HepG2 (cell line): Measurements from ENCODE around the gene CAPN7. TPM values are rescaled to one million over a fixed set of nuclear protein-coding genes. Genes with fewer than 3 reads are reported as not detected.

Experiments
- ELK4 ChIP-seq: sonication (generic); formaldehyde crosslinking; IDR thresholded peaks from 2 replicates; pipeline ENCODE4 v1.9.0; 2021; ENCODE audit warnings: missing genetic modification reagents, borderline replicate concordance
- ERF ChIP-seq: IDR thresholded peaks from 2 replicates; pipeline ENCODE4 v1.6.1; 2018; ENCODE audit warnings: missing biosample characterization, missing genetic modification reagents
- ETV6 ChIP-seq: sonication (generic); formaldehyde crosslinking; conservative IDR thresholded peaks from 2 replicates; pipeline ENCODE4 v1.4.0; 2020; ENCODE audit warnings: missing genetic modification reagents
- FOSL2 ChIP-seq: sonication (generic); formaldehyde crosslinking; IDR thresholded peaks from 2 replicates; pipeline ENCODE4 v1.4.0; 2020; ENCODE audit warnings: missing genetic modification reagents
- HIVEP1 ChIP-seq: sonication (generic); formaldehyde crosslinking; IDR thresholded peaks from 2 replicates; pipeline ENCODE4 v1.4.0; 2020; ENCODE audit warnings: mild to moderate bottlenecking, missing genetic modification reagents
- IKZF4 ChIP-seq: sonication (generic); formaldehyde crosslinking; IDR thresholded peaks from 2 replicates; pipeline ENCODE4 v1.5.1; 2020; ENCODE audit warnings: borderline replicate concordance, mild to moderate bottlenecking, low read depth, missing genetic modification reagents; ENCODE audit errors: not compliant biosample characterization
- MTERF4 ChIP-seq: sonication (generic); formaldehyde crosslinking; IDR thresholded peaks from 2 replicates; pipeline ENCODE4 v1.8.0; 2023; ENCODE audit warnings: mild to moderate bottlenecking, missing genetic modification reagents
- NRL ChIP-seq: sonication (generic); formaldehyde crosslinking; IDR thresholded peaks from 2 replicates; pipeline ENCODE4 v1.5.0; 2020; ENCODE audit warnings: missing genetic modification reagents, mild to moderate bottlenecking, moderate library complexity, borderline replicate concordance
- PHF20 ChIP-seq: sonication (generic); formaldehyde crosslinking; IDR thresholded peaks from 2 replicates; pipeline ENCODE4 v1.5.0; 2020; ENCODE audit warnings: mild to moderate bottlenecking, missing genetic modification reagents
- RERE ChIP-seq: IDR thresholded peaks from 2 replicates; pipeline ENCODE4 v1.6.1; 2016; ENCODE audit warnings: low read depth, missing genetic modification reagents, missing compliant biosample characterization
- SAP130 ChIP-seq: IDR thresholded peaks from 2 replicates; pipeline ENCODE4 v1.6.1; 2016; ENCODE audit warnings: low read depth
- YEATS2 ChIP-seq: sonication (generic); formaldehyde crosslinking; IDR thresholded peaks from 2 replicates; pipeline ENCODE4 v1.4.0; 2020; ENCODE audit warnings: missing genetic modification reagents, borderline replicate concordance
- ZNF101 ChIP-seq: sonication (generic); formaldehyde crosslinking; IDR thresholded peaks from 2 replicates; pipeline ENCODE4 v1.4.0; 2020; ENCODE audit warnings: mild to moderate bottlenecking, low read depth, missing genetic modification reagents, borderline replicate concordance
- ZNF230 ChIP-seq: sonication (generic); formaldehyde crosslinking; IDR thresholded peaks from 2 replicates; pipeline ENCODE4 v1.4.0; 2020; ENCODE audit warnings: mild to moderate bottlenecking, missing genetic modification reagents
- ZNF761 ChIP-seq: sonication (generic); formaldehyde crosslinking; conservative IDR thresholded peaks from 2 replicates; pipeline ENCODE4 v1.4.0; 2020; ENCODE audit warnings: mild to moderate bottlenecking, missing genetic modification reagents
- polyA plus RNA-seq, 8 experiments: library from polyadenylated mRNA; depleted of rRNA in 3 of 8; stranded (reverse) in 7 of 8; unstranded in 1 of 8; fragments of >200 nt; fragmentation: Illumina TruSeq in 4 of 8; extraction: Trizol in 4 of 8; gene quantifications; 2 replicates each; pipeline versions ENCODE4 v1.2.1 to v1.2.3, GENCODE V29; 2011 to 2016; ENCODE audit warnings: low read depth in 4 of 8, missing spikeins in 1 of 8, mixed read lengths in 1 of 8; ENCODE audit not compliant: insufficient read depth in 1 of 8
- total RNA-seq, 5 experiments: library from RNA; depleted of rRNA; stranded (reverse); fragments of >200 nt; fragmentation: Illumina TruSeq; extraction: Trizol; gene quantifications; 2 replicates each; pipeline ENCODE4 v1.2.3, GENCODE V29; 2016; ENCODE audit warnings: low read depth in 1 of 5
- TF ChIP-seq, protein P1 (sequence below): sonication (generic); formaldehyde crosslinking; IDR thresholded peaks from 2 replicates; pipeline ENCODE4 v1.5.0; 2020; ENCODE audit warnings: mild to moderate bottlenecking, missing genetic modification reagents, moderate library complexity
- TF ChIP-seq, protein P2 (sequence below): sonication (generic); formaldehyde crosslinking; IDR thresholded peaks from 2 replicates; pipeline ENCODE4 v1.4.0; 2020; ENCODE audit warnings: missing genetic modification reagents
- TF ChIP-seq, protein P3 (sequence below): sonication (generic); formaldehyde crosslinking; IDR thresholded peaks from 2 replicates; pipeline ENCODE4 v1.4.0; 2020; ENCODE audit warnings: missing genetic modification reagents

The CAPN7 gene
- total and polyA plus RNA-seq, 2 of the 13 experiments (the other 11 are each of a cell fraction or from before 2014, with no cell fraction given), result 16.7 to 36.8 TPM

DNA sequence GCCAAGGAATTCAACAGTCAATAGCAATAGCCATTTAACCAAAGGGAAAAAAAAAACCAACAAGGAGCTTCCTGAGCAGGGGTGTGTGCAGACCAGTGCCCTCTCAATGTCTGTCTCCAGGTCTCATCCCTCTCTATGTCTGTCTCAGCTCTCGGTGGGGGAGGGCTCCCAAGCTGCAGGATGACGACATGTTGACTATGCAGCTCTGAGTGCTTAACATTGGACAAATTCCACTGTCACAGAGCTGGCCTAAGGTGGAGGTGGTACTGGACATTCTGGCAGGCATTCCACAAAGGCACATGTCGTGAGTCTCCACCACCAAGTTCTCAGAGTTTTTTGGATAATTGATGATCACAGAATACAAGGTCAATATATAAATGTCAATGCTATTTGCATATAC is 2.0 kb upstream of the CAPN7 start (continued):
- TF ChIP-seq YEATS2 (CRISPR knock-in tag) (no peak), FOSL2 (CRISPR knock-in tag) (peak; percentile 53; the same call in 1 of the 2 replicates), ZNF101 (no peak), RERE (CRISPR knock-in tag) (no peak), ZNF230 (CRISPR knock-in tag) (no peak), SAP130 (CRISPR knock-in tag) (peak; percentile 54; the same call in 1 of the 2 replicates), ZNF761 (no peak), NRL (CRISPR knock-in tag) (no peak), ELK4 (CRISPR knock-in tag) (no peak), PHF20 (no peak), IKZF4 (no peak), MTERF4 (CRISPR knock-in tag) (no peak), HIVEP1 (CRISPR knock-in tag) (no peak), ERF (CRISPR knock-in tag) (no peak), ETV6 (CRISPR knock-in tag) (no peak)
- TF ChIP-seq, protein P1, sequence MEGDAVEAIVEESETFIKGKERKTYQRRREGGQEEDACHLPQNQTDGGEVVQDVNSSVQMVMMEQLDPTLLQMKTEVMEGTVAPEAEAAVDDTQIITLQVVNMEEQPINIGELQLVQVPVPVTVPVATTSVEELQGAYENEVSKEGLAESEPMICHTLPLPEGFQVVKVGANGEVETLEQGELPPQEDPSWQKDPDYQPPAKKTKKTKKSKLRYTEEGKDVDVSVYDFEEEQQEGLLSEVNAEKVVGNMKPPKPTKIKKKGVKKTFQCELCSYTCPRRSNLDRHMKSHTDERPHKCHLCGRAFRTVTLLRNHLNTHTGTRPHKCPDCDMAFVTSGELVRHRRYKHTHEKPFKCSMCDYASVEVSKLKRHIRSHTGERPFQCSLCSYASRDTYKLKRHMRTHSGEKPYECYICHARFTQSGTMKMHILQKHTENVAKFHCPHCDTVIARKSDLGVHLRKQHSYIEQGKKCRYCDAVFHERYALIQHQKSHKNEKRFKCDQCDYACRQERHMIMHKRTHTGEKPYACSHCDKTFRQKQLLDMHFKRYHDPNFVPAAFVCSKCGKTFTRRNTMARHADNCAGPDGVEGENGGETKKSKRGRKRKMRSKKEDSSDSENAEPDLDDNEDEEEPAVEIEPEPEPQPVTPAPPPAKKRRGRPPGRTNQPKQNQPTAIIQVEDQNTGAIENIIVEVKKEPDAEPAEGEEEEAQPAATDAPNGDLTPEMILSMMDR (CRISPR knock-in tag), result 0 out of 2 replicates have a peak, but pooled peaks have one; percentile 3
- TF ChIP-seq, protein P2, sequence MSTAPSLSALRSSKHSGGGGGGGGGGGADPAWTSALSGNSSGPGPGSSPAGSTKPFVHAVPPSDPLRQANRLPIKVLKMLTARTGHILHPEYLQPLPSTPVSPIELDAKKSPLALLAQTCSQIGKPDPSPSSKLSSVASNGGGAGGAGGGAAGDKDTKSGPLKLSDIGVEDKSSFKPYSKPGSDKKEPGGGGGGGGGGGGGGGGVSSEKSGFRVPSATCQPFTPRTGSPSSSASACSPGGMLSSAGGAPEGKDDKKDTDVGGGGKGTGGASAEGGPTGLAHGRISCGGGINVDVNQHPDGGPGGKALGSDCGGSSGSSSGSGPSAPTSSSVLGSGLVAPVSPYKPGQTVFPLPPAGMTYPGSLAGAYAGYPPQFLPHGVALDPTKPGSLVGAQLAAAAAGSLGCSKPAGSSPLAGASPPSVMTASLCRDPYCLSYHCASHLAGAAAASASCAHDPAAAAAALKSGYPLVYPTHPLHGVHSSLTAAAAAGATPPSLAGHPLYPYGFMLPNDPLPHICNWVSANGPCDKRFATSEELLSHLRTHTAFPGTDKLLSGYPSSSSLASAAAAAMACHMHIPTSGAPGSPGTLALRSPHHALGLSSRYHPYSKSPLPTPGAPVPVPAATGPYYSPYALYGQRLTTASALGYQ (CRISPR knock-in tag), result no peak
- TF ChIP-seq, protein P3, sequence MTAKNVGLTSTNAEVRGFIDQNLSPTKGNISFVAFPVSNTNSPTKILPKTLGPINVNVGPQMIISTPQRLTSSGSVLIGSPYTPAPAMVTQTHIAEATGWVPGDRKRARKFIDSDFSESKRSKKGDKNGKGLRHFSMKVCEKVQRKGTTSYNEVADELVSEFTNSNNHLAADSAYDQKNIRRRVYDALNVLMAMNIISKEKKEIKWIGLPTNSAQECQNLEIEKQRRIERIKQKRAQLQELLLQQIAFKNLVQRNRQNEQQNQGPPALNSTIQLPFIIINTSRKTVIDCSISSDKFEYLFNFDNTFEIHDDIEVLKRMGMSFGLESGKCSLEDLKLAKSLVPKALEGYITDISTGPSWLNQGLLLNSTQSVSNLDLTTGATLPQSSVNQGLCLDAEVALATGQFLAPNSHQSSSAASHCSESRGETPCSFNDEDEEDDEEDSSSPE (CRISPR knock-in tag), result no peak
